ENCODE results near the gene GTPBP1. TPM values are rescaled to one million over a fixed set of nuclear protein-coding genes. Genes with fewer than 3 reads are reported as not detected.

Gene GTPBP1
- total and polyA plus RNA-seq, 2 of the 13 experiments (the other 11 are each of a cell fraction or from before 2014, with no cell fraction given) = 22.3 to 27.0 TPM

DNA sequence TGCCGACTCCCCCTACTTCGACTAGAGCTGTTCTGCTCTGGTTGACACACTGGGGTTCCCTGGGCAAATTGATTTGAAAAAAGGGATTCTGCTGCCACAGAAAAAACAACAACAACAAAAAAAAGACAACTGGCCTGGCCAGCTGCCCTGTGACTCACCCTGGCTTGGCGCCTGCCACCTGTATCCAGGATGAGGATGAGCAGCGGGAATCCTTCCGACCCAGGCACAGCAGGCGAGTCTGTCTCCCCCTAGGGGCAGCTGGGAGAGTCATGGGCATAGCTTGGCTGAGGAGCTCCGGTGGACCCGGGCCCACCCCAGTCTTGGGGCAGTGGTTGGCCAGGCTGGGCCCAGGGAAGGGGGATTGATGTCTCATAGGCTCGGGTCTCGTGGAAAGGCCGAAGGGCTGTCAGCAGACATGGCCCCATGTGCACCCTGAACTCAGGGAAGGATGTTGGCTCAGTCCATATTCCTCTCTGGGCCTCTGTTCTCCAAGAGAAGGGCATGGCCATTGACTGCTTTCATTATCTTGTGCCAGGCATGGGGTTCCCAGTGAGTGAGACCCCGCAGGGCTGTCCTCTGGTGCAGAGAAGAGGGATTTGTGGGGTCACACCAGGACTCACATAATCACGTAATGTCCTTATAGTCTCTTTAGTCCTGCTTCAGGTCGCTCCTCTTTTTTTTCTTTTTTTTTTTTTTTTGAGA lies 60.5 kb downstream of the GTPBP1 start (continued):
- TF ChIP-seq ZNF709 (CRISPR knock-in tag; IDR thresholded peaks at IDR 0.05) (no peak), CENPT (CRISPR knock-in tag; IDR thresholded peaks at IDR 0.05; ENCODE audit: low read depth) (no peak), PRDM10 (CRISPR knock-in tag; IDR thresholded peaks at IDR 0.05; ENCODE audit: low read depth) (no peak), MYC (CRISPR knock-in tag; IDR thresholded peaks at IDR 0.05; ENCODE audit: borderline replicate concordance) (0 out of 2 replicates have a peak, but pooled peaks have one; percentile 38), TMF1 (CRISPR knock-in tag; IDR thresholded peaks at IDR 0.05; ENCODE audit: low read depth) (no peak), DMTF1 (CRISPR knock-in tag; IDR thresholded peaks at IDR 0.05) (no peak), ZFP36 (IDR thresholded peaks at IDR 0.05; ENCODE audit: borderline replicate concordance, low read depth, low read length, partially characterized antibody) (no peak), ZNF619 (CRISPR knock-in tag; IDR thresholded peaks at IDR 0.05) (no peak), ATF2 (CRISPR knock-in tag; IDR thresholded peaks at IDR 0.05) (peak; percentile 23; the same call in 1 of the 2 replicates), STAG1 (CRISPR knock-in tag; IDR thresholded peaks at IDR 0.05) (peak; percentile 86), MIER2 (CRISPR knock-in tag; IDR thresholded peaks at IDR 0.05) (0 out of 2 replicates have a peak, but pooled peaks have one; percentile 47), ZBTB7B (CRISPR knock-in tag; IDR thresholded peaks at IDR 0.05) (peak; percentile 57; the same call in 1 of the 2 replicates), ZBTB20 (CRISPR knock-in tag; IDR thresholded peaks at IDR 0.05; ENCODE audit: borderline replicate concordance, low read depth) (no peak)
- TF ChIP-seq, protein P1, sequence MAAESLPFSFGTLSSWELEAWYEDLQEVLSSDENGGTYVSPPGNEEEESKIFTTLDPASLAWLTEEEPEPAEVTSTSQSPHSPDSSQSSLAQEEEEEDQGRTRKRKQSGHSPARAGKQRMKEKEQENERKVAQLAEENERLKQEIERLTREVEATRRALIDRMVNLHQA (CRISPR knock-in tag; IDR thresholded peaks at IDR 0.05) = no peak
- TF ChIP-seq, protein P2, sequence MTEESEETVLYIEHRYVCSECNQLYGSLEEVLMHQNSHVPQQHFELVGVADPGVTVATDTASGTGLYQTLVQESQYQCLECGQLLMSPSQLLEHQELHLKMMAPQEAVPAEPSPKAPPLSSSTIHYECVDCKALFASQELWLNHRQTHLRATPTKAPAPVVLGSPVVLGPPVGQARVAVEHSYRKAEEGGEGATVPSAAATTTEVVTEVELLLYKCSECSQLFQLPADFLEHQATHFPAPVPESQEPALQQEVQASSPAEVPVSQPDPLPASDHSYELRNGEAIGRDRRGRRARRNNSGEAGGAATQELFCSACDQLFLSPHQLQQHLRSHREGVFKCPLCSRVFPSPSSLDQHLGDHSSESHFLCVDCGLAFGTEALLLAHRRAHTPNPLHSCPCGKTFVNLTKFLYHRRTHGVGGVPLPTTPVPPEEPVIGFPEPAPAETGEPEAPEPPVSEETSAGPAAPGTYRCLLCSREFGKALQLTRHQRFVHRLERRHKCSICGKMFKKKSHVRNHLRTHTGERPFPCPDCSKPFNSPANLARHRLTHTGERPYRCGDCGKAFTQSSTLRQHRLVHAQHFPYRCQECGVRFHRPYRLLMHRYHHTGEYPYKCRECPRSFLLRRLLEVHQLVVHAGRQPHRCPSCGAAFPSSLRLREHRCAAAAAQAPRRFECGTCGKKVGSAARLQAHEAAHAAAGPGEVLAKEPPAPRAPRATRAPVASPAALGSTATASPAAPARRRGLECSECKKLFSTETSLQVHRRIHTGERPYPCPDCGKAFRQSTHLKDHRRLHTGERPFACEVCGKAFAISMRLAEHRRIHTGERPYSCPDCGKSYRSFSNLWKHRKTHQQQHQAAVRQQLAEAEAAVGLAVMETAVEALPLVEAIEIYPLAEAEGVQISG (CRISPR knock-in tag; IDR thresholded peaks at IDR 0.05) = 0 out of 2 replicates have a peak, but pooled peaks have one; percentile 24
